Endothelial cell of umbilical vein (primary cell): Measurements from ENCODE around the gene COL26A1. TPM values are rescaled to one million over a fixed set of nuclear protein-coding genes. Genes with fewer than 3 reads are reported as not detected.

ENCODE experiments used
- BruUV-seq: library from RNA; stranded (reverse); fragments of 400-500 nt; replicated peaks from 2 replicates; lab custom pipeline; 2021; lab: Mats Ljungman, UMichigan
- CTCF ChIA-PET: fragments of 300-600, 350-600 bp; sonication (Branson Sonifier 250); formaldehyde crosslinking; loops from one replicate; lab custom pipeline; 2021; ENCODE audit warnings: antibody characterized with exemption, inconsistent platforms; lab: Charles Lee
- POLR2A ChIA-PET: fragments of 300-600, 350-600 bp; sonication (Branson Sonifier 250); formaldehyde crosslinking; loops from one replicate; lab custom pipeline; 2021; ENCODE audit warnings: antibody characterized with exemption, inconsistent platforms; lab: Charles Lee
- DNase-seq: peaks from one replicate; pipeline ENCODE4 v3.0.0-alpha.2; 2011; ENCODE audit warnings: low read depth, low spot score
- FAIRE-seq: peaks from 2 replicates; lab custom pipeline; 2011; peaks lifted over from hg19 to GRCh38; lab: Jason Lieb, UNC
- H2AFZ ChIP-seq: 2 replicates; pipeline ENCODE4 v1.6.0; 2012; ENCODE audit warnings: low read depth, low read length, control low read depth, inconsistent platforms
- H3K27ac ChIP-seq: 2 replicates; pipeline ENCODE4 v1.5.1; 2011; ENCODE audit warnings: low read depth, mild to moderate bottlenecking, control low read depth, low read length, moderate library complexity; ENCODE audit not compliant: insufficient read depth
- H3K27me3 ChIP-seq, 2 experiments: 2 replicates each; pipeline versions ENCODE4 v1.6.0 to v1.6.1; 2011; ENCODE audit warnings: low read length in 2 of 2, mixed read lengths in 1 of 2; ENCODE audit not compliant: control insufficient read depth in 2 of 2, insufficient read depth in 2 of 2
- H3K36me3 ChIP-seq, 2 experiments: 2 replicates in 1 of 2; 3 replicates in 1 of 2; pipeline ENCODE4 v1.5.1; 2011; ENCODE audit warnings: low read length in 2 of 2, mild to moderate bottlenecking in 1 of 2, moderate library complexity in 1 of 2; ENCODE audit not compliant: control insufficient read depth in 2 of 2, insufficient read depth in 2 of 2; ENCODE audit errors: extremely low read depth in 1 of 2
- H3K4me1 ChIP-seq: 3 replicates; pipeline ENCODE4 v1.5.1; 2011; ENCODE audit warnings: mild to moderate bottlenecking, low read length; ENCODE audit not compliant: control insufficient read depth, insufficient read depth; ENCODE audit errors: extremely low read depth
- H3K4me2 ChIP-seq: 2 replicates; pipeline ENCODE4 v1.6.1; 2011; ENCODE audit warnings: low read length, control low read depth, mixed read lengths; ENCODE audit not compliant: insufficient read depth
- H3K4me3 ChIP-seq, 3 experiments: fragments of 200-600 bp in 1 of 3; sonication (generic), shearing (Covaris generic) in 1 of 3; replicated peaks in 1 of 3; 2 replicates each; pipeline ENCODE4 v1.5.1; 2011 to 2016; ENCODE audit warnings: control low read depth in 3 of 3, low read length in 3 of 3, mild to moderate bottlenecking in 2 of 3, inconsistent platforms in 1 of 3, low read depth in 1 of 3, moderate library complexity in 1 of 3; ENCODE audit not compliant: insufficient read depth in 1 of 3
- H3K79me2 ChIP-seq: 2 replicates; pipeline ENCODE4 v1.6.0; 2012; ENCODE audit warnings: low read length, inconsistent platforms; ENCODE audit not compliant: control insufficient read depth, insufficient read depth
- H3K9ac ChIP-seq: replicated peaks from 2 replicates; pipeline ENCODE3; 2011; ENCODE audit warnings: low read length, control low read depth; ENCODE audit not compliant: insufficient read depth; ENCODE audit errors: extremely low read depth
- H3K9me1 ChIP-seq: replicated peaks from 3 replicates; pipeline ENCODE4 v1.6.0; 2011; ENCODE audit warnings: mild to moderate bottlenecking, low read length; ENCODE audit not compliant: control insufficient read depth, insufficient read depth; ENCODE audit errors: extremely low read depth
- H3K9me3 ChIP-seq: replicated peaks from 2 replicates; pipeline ENCODE4 v1.5.1; 2012; ENCODE audit warnings: low read length, inconsistent platforms; ENCODE audit not compliant: control insufficient read depth, insufficient read depth
- H4K20me1 ChIP-seq: replicated peaks from 2 replicates; pipeline ENCODE3; 2011; ENCODE audit warnings: mild to moderate bottlenecking, low read length; ENCODE audit not compliant: control insufficient read depth, insufficient read depth; ENCODE audit errors: extremely low read depth
- CTCF ChIP-seq, 2 donors: IDR thresholded peaks; 1 replicate in 1 of 2; 2 replicates in 1 of 2; pipeline ENCODE4 v1.5.1; 2011; ENCODE audit warnings: low read length in 2 of 2, mild to moderate bottlenecking in 2 of 2, moderate library complexity in 2 of 2, control low read depth in 1 of 2, inconsistent platforms in 1 of 2, low read depth in 1 of 2; ENCODE audit not compliant: insufficient read depth in 1 of 2; ENCODE audit errors: extremely low read depth in 1 of 2
- EZH2 ChIP-seq: IDR thresholded peaks from 2 replicates; pipeline ENCODE4 v1.6.1; 2012; ENCODE audit warnings: borderline replicate concordance, low read depth, mild to moderate bottlenecking, moderate library complexity, low read length, inconsistent platforms; ENCODE audit not compliant: severe bottlenecking
- FOS ChIP-seq: IDR thresholded peaks from 2 replicates; pipeline ENCODE4 v1.6.1; 2011; ENCODE audit warnings: mild to moderate bottlenecking, low read length, moderate library complexity, borderline replicate concordance; ENCODE audit not compliant: insufficient read depth
- GATA2 ChIP-seq: IDR thresholded peaks from 2 replicates; pipeline ENCODE4 v1.7.0; 2011; ENCODE audit warnings: low read depth, mild to moderate bottlenecking, moderate library complexity, mixed read lengths, low read length; ENCODE audit not compliant: insufficient read length, insufficient read depth
- JUN ChIP-seq: IDR thresholded peaks from 2 replicates; pipeline ENCODE4 v1.6.1; 2011; ENCODE audit warnings: borderline replicate concordance, low read depth; ENCODE audit not compliant: insufficient read length, insufficient read depth
- MAX ChIP-seq: IDR thresholded peaks from 2 replicates; pipeline ENCODE4 v1.6.1; 2011; ENCODE audit not compliant: insufficient read depth, insufficient read length
- MYC ChIP-seq: IDR thresholded peaks from one replicate; pipeline ENCODE4 v1.6.1; 2011; ENCODE audit warnings: mild to moderate bottlenecking, low read depth, low read length
- POLR2A ChIP-seq: IDR thresholded peaks from 2 replicates; pipeline ENCODE4 v1.6.1; 2012; ENCODE audit warnings: low read depth, mild to moderate bottlenecking, control low read depth, low read length
- POLR2AphosphoS5 ChIP-seq: IDR thresholded peaks from 2 replicates; pipeline ENCODE4 v1.6.1; 2012; ENCODE audit warnings: low read depth, mild to moderate bottlenecking, control low read depth, low read length, moderate library complexity; ENCODE audit not compliant: insufficient read depth
- dilution Hi-C: fragments of 300-500 bp; cut with MboI; formaldehyde crosslinking; loops from one replicate; pipeline ENCODE4 v1.15.0; 2019; ENCODE audit warnings: low sequenced_read_pairs; ENCODE audit not compliant: extremely low pct_ligation_motif_present
- intact Hi-C: fragments of 100-400 bp; cut with micrococcal nuclease; formaldehyde crosslinking; loops from one replicate; pipeline ENCODE4 v1.10.0; 2022
- polyA plus RNA-seq, 4 experiments: library from polyadenylated mRNA; depleted of rRNA in 3 of 4; stranded (reverse) in 3 of 4; unstranded in 1 of 4; fragments of >200 nt; gene quantifications; 2 replicates each; pipeline versions ENCODE4 v1.2.1 to v1.2.3, GENCODE V29; 2011 to 2012; ENCODE audit warnings: missing spikeins in 1 of 4
- total RNA-seq: library from RNA; stranded (reverse); gene quantifications from 2 replicates; pipeline ENCODE4 v1.2.3, GENCODE V29; 2021

COL26A1 gene
- total and polyA plus RNA-seq, 2 donors (not counting 3 experiments of a cell fraction or from before 2014, with no cell fraction given), result not detected

GRCh38 chr7:101453617-101454016 is 90.9 kb downstream of the COL26A1 start:
- FAIRE-seq (no peak), DNase-seq (no peak)
- H4K20me1 ChIP-seq, result no peaks in the 10 kb centered on the region
- H3K27me3 ChIP-seq, result peaks cover 0 to 2% of the 10 kb centered on the region in 2 experiments
- H3K79me2 ChIP-seq, result no peaks in the 10 kb centered on the region
- H3K4me1 ChIP-seq, result no peaks in the 10 kb centered on the region
- dilution Hi-C loops, result no loop called here
- intact Hi-C loops, result no loop called here
- ChIA-PET CTCF (no interaction called here), POLR2A (no interaction called here)
- no peaks in the 10 kb centered on the region for H3K9me3 ChIP-seq
- no peak overlapping the region for H2AFZ ChIP-seq
- no peaks in the 10 kb centered on the region for H3K36me3 ChIP-seq
- H3K4me3 ChIP-seq, result no peak overlapping the region
- no peaks in the 10 kb centered on the region for H3K9me1 ChIP-seq
- no peak overlapping the region for H3K4me2 ChIP-seq
- no peak for TF ChIP-seq JUN
- TF ChIP-seq FOS, result no peak
- no peak for TF ChIP-seq POLR2A
- TF ChIP-seq MYC, result no peak
- TF ChIP-seq CTCF (IDR thresholded peaks at IDR 0.05; ENCODE audit: extremely low read depth in 1 of 2, insufficient read depth in 1 of 2, low read depth in 1 of 2, low read length in 2 of 2), result no peak
- TF ChIP-seq EZH2, result no peak
- TF ChIP-seq GATA2, result no peak
- no peak for TF ChIP-seq POLR2AphosphoS5
- TF ChIP-seq MAX, result no peak
- no peak overlapping the region for H3K27ac ChIP-seq
- no TSS peak for BruUV-seq
- H3K9ac ChIP-seq, result no peak overlapping the region
